Stimulated activated CD8-positive, alpha-beta memory T cell treated with anti-CD3 and anti-CD28 coated beads, Interleukin-7, amount 100 ng/mL, for 24 hours (primary cell): ENCODE results near the gene KRTAP9-6.
"Not testable (repeated sequence)": the region's sequence is repeated elsewhere in the genome, so short reads cannot be mapped to it uniquely, and the experiment has no call there.

Experiments
- DNase-seq: peaks from one replicate; pipeline ENCODE4 v3.0.0-alpha.2; 2020; ENCODE audit warnings: low read depth

The KRTAP9-6 gene

DNA sequence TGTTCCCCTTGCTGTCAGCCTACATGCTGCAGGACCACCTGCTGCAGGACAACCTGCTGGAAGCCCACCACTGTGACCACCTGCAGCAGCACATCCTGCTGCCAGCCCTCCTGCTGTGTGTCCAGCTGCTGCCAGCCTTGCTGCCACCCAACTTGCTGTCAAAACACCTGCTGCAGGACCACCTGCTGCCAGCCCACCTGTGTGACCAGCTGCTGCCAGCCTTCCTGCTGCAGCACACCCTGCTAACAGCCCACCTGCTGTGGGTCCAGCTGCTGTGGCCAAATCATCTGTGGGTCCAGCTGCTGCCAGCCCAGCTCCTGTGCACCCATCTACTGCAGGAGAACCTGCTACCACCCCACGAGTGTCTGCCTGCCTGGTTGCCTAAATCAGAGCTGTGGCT lies 6.1 kb downstream of the KRTAP9-6 start:
- DNase-seq, result not testable (repeated sequence)

GRCh38 chr17:41271858-41272257 lies 6.7 kb downstream of the KRTAP9-6 start:
- DNase-seq, result no peak

- not testable (repeated sequence) for DNase-seq
These were observed 10.5 kb downstream of the KRTAP9-6 start, which contains the start of gene KRTAP9-7 for GRCh38 chr17:41275648-41276190. TSS of gene KRTAP9-7 (plus strand) at chr17:41275698. CDS start at chr17:41275698, 0 bp downstream.

DNA sequence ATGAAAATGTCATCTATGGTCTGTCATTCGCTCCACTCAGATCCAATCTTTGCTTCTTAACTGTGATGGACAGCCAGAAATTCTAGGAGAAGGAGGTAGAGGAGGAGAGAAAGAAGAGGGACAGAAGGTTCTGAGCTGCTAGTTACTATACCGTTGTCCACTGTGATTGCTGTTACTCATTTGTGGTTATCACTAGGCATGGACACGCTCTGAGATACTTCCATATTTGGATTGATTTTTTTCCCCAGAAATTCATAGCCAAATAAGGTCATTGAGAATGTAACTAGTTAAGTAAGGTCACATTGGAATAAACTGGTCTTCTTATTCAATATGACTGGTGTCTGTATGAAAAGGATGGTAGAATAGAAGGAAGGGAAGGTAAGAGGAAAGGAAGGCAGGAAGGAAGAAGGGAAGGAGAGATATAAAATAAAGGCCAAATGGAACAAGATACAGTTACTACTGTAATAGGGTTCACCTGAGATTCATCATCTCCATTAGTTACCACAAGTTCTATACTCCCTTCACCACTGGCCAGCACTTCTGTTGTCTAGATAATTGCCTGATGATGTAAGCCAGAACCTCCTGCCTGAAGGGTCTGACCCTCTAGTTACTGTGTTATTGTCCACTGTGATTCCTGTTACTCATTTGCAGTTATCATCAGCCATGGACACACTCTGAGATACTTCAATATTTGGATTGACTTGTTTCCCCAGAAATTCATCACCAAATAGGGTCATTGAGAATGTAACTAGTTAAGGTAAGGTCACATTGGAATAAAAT lies 13.2 kb downstream of the KRTAP9-6 start:
- DNase-seq, result no peak

DNA sequence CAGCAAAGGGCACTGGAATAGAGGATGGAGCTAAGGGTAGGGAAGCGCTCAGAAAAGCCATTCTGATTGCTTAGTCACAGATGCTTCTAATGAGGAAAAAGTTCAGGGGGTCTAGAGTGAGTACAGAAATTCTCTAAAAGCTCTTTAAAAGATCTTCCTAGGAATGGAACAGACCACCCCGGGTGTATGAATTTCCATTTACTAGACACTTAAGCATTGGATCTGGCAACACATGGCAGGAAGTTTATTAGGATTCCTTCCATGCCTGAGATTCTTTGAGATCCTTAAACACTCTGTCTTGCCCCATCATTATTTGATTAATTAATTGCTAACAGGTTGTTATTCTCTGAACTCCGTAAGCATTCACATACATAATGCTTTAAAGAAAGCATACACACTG lies 18.9 kb downstream of the KRTAP9-6 start:
- no peak for DNase-seq

GRCh38 chr17:41284546-41284945 lies 19.4 kb downstream of the KRTAP9-6 start:
- DNase-seq, result no peak

- no peak for DNase-seq
These were observed 21.9 kb downstream of the KRTAP9-6 start for GRCh38 chr17:41287050-41287449.

DNA sequence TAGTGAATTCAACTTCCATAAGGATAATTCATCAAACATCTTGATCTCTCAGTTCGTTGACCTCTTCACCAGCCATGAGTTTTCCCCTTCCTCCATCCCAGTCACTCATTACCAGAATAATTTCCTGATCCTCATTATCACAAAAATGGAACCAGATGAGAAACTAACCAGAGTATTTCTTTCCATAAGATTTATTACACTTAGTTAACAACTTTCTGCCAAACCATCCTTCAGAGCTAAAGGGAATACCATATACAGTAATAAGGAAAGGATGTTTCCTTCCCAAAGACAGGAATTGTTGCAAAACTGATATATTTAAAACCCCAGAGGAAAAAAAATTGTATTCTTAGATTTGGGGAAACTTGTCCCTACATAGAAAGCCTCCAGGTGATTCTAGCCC lies 28.8 kb downstream of the KRTAP9-6 start:
- DNase-seq, result no peak

DNA sequence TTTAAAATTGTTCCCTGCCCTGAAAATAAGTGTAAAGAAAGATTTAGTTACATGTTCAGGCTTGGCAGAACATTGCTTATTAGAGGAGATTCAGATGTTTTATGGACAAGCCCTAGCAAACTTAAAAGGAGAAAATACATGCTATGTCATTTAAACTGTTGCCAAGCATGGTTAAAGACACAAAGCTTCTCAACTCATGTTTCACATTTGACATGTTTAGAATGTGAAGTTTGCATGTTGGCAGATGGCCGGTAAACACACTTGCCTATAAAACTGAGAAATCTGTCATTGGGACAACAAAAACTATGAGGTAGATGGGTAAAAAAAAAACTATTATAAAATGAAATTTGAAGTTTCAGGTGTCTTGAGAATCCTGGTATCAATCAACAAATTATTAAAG lies 31.7 kb downstream of the KRTAP9-6 start:
- DNase-seq, result no peak

GRCh38 chr17:41298458-41299135 lies 33.4 kb downstream of the KRTAP9-6 start:
- DNase-seq, result no peak

DNA sequence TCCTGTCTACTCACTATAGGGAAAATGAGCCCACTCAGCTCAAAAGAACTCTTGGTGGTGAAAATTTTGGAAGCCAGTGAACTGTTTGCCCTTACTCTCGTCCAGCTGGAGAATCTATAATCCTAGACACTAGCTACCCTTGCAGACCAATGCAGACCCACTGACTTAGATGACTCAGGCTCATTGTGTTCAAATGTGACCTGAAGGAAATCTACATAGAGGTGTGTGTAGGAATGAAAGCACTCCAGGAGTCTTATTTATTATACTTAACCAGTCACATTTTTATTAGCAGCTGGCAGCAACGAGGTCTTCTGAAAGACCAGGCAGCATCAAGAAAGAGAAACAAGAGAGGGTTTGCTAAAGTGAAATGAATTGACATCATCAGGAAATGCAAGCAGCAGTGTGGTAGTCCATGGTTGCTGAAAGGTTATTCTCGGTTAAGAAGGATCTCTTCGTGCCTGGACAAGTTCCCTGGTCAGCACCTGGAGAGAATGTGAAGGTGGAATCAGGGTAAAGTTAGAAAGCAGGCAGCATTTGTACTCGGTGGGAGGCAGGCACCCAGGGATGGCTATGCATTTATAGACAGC lies 36.1 kb downstream of the KRTAP9-6 start:
- DNase-seq, result no peak

- DNase-seq, result no peak
These were observed 37.0 kb downstream of the KRTAP9-6 start, which contains the start of gene KRTAP29-1 for GRCh38 chr17:41301916-41302901. TSS of gene KRTAP29-1 (minus strand) at chr17:41302851. CDS start at chr17:41302851, 0 bp downstream.

GRCh38 chr17:41302981-41303380 lies 37.8 kb downstream of the KRTAP9-6 start:
- no peak for DNase-seq

DNA sequence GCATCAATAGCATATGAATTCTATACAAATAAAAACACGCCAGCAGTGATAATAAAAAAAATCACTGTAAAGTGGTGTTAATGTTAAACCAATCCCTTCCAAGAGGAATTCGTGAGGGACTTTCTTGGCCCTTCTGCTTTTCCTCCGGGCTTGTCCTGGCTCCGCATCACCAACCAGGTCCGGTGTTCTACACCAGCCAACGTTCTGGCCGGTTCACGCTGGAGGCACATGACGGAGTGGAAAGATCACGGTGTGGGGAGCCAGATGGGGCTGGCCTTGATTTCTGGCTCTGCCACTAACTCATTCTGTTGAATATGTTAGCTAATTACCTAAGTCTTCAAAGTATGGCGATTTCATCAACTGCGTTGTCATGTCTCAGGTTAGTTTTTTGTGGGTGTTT lies 38.9 kb downstream of the KRTAP9-6 start:
- no peak for DNase-seq

- no peak for DNase-seq
These were observed 42.5 kb downstream of the KRTAP9-6 start for GRCh38 chr17:41307647-41308046.

- DNase-seq, result no peak
These were observed 43.2 kb downstream of the KRTAP9-6 start for GRCh38 chr17:41308251-41308917.

DNA sequence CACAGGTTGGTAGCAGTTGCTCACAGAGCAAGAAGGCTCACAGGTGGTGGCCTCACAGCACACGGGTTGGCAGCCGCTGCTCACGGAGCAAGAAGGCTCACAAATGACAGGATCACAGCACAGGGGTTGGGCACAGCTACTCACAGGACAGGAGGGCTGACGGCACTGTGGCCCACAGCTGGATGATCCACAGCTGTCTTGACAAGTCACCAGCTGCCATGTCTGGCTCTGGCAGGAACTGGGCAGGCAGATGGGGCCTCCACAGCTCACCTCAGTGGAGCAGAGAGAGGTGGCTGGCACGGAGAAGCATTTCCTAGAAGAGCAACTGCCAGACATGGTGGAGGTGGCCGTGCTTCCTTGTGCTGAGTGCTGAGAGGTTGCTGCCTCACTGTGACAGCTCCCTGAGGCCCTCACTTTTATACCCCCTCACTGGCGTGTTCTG lies 43.8 kb downstream of the KRTAP9-6 start, which contains the start of gene KRTAP16-1:
Gene KRTAP16-1, minus strand, starts transcription at position 392 of the 442 bp plus-strand sequence. Its CDS starts 56 bp downstream, at position 336.
- no peak for DNase-seq

GRCh38 chr17:41311111-41311510 lies 45.9 kb downstream of the KRTAP9-6 start:
- no peak for DNase-seq

DNA sequence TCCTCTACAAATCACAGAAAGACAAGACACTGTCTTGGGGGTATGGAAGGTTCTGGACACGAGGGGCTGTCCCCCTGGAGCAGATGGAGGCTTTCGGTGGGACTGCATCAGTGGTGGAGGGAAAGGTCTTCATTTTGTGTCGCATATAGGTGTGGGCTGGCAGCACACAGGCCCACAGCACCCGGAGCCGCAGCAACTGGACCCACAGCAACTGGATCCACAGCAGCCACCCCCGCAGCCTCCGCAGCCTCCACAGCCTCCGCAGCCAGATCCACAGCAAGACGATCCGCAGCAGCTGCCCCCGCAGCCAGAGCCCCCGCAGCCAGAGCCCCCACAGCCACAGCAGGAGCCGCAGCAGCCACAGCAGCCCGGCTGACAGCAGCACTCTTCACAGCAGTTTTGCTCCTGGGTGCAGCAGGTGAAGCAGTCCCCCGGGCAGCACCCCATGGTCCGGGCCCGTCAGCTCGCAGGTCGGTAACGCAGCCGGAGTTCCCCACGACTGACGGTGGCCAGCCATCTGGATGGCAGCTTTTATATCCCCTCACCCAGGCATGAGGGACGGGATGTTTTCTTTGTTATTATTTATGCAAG lies 50.1 kb downstream of the KRTAP9-6 start, which contains the start of gene KRTAP17-1:
Gene KRTAP17-1, minus strand, starts transcription at position 507 of the 591 bp plus-strand sequence. Its CDS starts 60 bp downstream, at position 447.
- DNase-seq, result no peak
